Gastrocnemius medialis (tissue), 4 donors: ENCODE data around the gene COMMD3.

Experiments
- POLR2A ChIP-seq, 2 donors: fragments of 450-650 bp; IDR thresholded peaks; one replicate each; pipeline ENCODE4 v1.6.1; 2017; ENCODE audit warnings: antibody characterized with exemption in 2 of 2, mild to moderate bottlenecking in 2 of 2, moderate library complexity in 2 of 2
- TF ChIP-seq, protein P1 (sequence below), 5 experiments: fragments of 450-650 bp in 3 of 5; fragments of 200-600 bp in 2 of 5; sonication (generic) in 2 of 5; IDR thresholded peaks in 4 of 5; conservative IDR thresholded peaks in 1 of 5; 1 replicate in 4 of 5; 2 replicates in 1 of 5; pipeline ENCODE4 v1.5.1; 2016 to 2019; ENCODE audit warnings: antibody characterized with exemption in 5 of 5, mild to moderate bottlenecking in 3 of 5, moderate library complexity in 3 of 5

DNA sequence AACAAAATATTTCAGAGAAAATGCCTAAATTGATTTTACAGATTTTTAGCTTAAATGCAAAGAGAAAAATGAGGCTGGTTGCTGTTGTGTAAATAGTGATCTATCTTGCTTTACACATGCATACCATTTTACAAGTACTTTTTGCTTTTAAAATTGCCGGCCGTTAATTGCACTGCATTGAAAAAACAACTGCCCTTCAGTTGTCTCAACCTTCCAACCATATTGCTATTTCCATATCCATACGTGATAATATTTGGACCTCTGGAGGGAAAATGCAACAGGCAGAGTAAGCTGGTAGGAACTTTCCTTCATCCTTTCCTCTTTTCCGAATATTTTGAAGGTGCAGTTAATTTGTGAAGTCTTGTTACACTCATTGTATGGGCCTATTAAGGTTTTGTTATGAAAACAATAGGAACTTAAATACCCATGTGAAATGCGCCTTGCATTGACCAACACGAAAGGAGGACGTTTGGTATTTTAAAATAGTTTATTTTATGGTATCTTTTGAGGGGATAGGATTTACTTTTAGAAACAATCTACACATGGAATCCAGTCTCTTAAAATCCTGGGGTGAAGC is 16.0 kb downstream of the COMMD3 start:
- TF ChIP-seq, protein P1, sequence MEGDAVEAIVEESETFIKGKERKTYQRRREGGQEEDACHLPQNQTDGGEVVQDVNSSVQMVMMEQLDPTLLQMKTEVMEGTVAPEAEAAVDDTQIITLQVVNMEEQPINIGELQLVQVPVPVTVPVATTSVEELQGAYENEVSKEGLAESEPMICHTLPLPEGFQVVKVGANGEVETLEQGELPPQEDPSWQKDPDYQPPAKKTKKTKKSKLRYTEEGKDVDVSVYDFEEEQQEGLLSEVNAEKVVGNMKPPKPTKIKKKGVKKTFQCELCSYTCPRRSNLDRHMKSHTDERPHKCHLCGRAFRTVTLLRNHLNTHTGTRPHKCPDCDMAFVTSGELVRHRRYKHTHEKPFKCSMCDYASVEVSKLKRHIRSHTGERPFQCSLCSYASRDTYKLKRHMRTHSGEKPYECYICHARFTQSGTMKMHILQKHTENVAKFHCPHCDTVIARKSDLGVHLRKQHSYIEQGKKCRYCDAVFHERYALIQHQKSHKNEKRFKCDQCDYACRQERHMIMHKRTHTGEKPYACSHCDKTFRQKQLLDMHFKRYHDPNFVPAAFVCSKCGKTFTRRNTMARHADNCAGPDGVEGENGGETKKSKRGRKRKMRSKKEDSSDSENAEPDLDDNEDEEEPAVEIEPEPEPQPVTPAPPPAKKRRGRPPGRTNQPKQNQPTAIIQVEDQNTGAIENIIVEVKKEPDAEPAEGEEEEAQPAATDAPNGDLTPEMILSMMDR (IDR thresholded peaks at IDR 0.05 in 4 of 5, conservative IDR thresholded peaks at IDR 0.05 in 1 of 5): no peak
- TF ChIP-seq POLR2A (IDR thresholded peaks at IDR 0.05): no peak
